Measurements from ENCODE around the gene FRY.
A peak's percentile ranks its signal among the peaks of the same experiment; 100 is the strongest.

The FRY gene

GRCh38 chr13:32225481-32225931, 193.9 kb downstream of the FRY start:
- DNase-seq, result peak; percentile 65

GRCh38 chr13:32228330-32229041, 196.9 kb downstream of the FRY start:
- DNase-seq, result peak; percentile 5

- no peak for DNase-seq
Observed at GRCh38 chr13:32229443-32229842, 197.9 kb downstream of the FRY start.

GRCh38 chr13:32232263-32232662, 200.7 kb downstream of the FRY start:
- DNase-seq, result no peak

GRCh38 chr13:32233062-32233461, 201.5 kb downstream of the FRY start:
- no peak for DNase-seq

- peak; percentile 28 for DNase-seq
Observed at GRCh38 chr13:32234914-32235313, 203.3 kb downstream of the FRY start.

- no peak for DNase-seq
Observed at GRCh38 chr13:32237681-32238080, 206.1 kb downstream of the FRY start.

GRCh38 chr13:32243695-32244094, 212.1 kb downstream of the FRY start:
- no peak for DNase-seq

GRCh38 chr13:32245555-32245954, 214.0 kb downstream of the FRY start:
- no peak for DNase-seq

- peak; percentile 71 for DNase-seq
Observed at GRCh38 chr13:32246468-32246867, 214.9 kb downstream of the FRY start.

- no peak for DNase-seq
Observed at GRCh38 chr13:32247887-32248286, 216.3 kb downstream of the FRY start.

GRCh38 chr13:32248801-32249200, 217.2 kb downstream of the FRY start:
- DNase-seq, result no peak

GRCh38 chr13:32252812-32253438, 221.4 kb downstream of the FRY start:
- DNase-seq, result no peak

- no peak for DNase-seq
Observed at GRCh38 chr13:32253911-32254399, 222.4 kb downstream of the FRY start.

GRCh38 chr13:32254416-32254815, 222.8 kb downstream of the FRY start:
- DNase-seq, result no peak

- DNase-seq, result no peak
Observed at GRCh38 chr13:32254916-32255723, 223.5 kb downstream of the FRY start.

GRCh38 chr13:32255724-32256109, 224.1 kb downstream of the FRY start:
- DNase-seq, result peak; percentile 19

- DNase-seq, result no peak
Observed at GRCh38 chr13:32256243-32256642, 224.7 kb downstream of the FRY start.

GRCh38 chr13:32257649-32258048, 226.1 kb downstream of the FRY start:
- DNase-seq, result no peak

- no peak for DNase-seq
Observed at GRCh38 chr13:32259116-32259515, 227.5 kb downstream of the FRY start.

GRCh38 chr13:32261567-32261966, 230.0 kb downstream of the FRY start:
- peak; percentile 80 for DNase-seq

- no peak for DNase-seq
Observed at GRCh38 chr13:32262165-32262564, 230.6 kb downstream of the FRY start.

GRCh38 chr13:32262619-32263018, 231.0 kb downstream of the FRY start:
- DNase-seq, result no peak
